Endodermal cell (in vitro differentiated cells): Measurements from ENCODE around the gene ESRP2. TPM values are rescaled to one million over a fixed set of nuclear protein-coding genes. Genes with fewer than 3 reads are reported as not detected.
A peak's percentile ranks its signal among the peaks of the same experiment; 100 is the strongest.

Experiments
- DNase-seq: peaks from one replicate; pipeline ENCODE4 v3.0.0-alpha.2; 2017
- H3K27ac ChIP-seq: 2 replicates; pipeline ENCODE4 v1.5.1; 2013; ENCODE audit warnings: mild to moderate bottlenecking, low read depth, low read length, moderate library complexity
- H3K27me3 ChIP-seq: 2 replicates; pipeline ENCODE4 v1.6.1; 2013; ENCODE audit warnings: mild to moderate bottlenecking, low read length, moderate library complexity; ENCODE audit not compliant: insufficient read depth, control insufficient read depth, poor library complexity, severe bottlenecking
- H3K36me3 ChIP-seq: 2 replicates; pipeline ENCODE4 v1.7.0; 2013; ENCODE audit warnings: mild to moderate bottlenecking, low read length, moderate library complexity; ENCODE audit not compliant: control insufficient read depth, insufficient read depth
- H3K4me1 ChIP-seq: one replicate; pipeline ENCODE4 v1.7.0; 2013; ENCODE audit warnings: low read length; ENCODE audit not compliant: control insufficient read depth, insufficient read depth
- H3K4me3 ChIP-seq: 2 replicates; pipeline ENCODE4 v1.5.1; 2013; ENCODE audit warnings: mild to moderate bottlenecking, low read length, moderate library complexity
- H3K9ac ChIP-seq: 2 replicates; pipeline ENCODE4 v1.6.1; 2013; ENCODE audit warnings: mild to moderate bottlenecking, low read length, moderate library complexity; ENCODE audit not compliant: poor library complexity, severe bottlenecking; ENCODE audit errors: extremely low read depth
- H3K9me3 ChIP-seq: 2 replicates; pipeline ENCODE4 v1.6.1; 2013; ENCODE audit warnings: mild to moderate bottlenecking, low read length, moderate library complexity; ENCODE audit not compliant: control insufficient read depth
- H3K27ac Mint-ChIP-seq: 2 replicates; pipeline ENCODE4 v1.8.0; 2020; ENCODE audit warnings: mixed read lengths
- H3K27me3 Mint-ChIP-seq: 2 replicates; pipeline ENCODE4 v1.8.0; 2021; ENCODE audit warnings: mild to moderate bottlenecking, mixed read lengths; ENCODE audit not compliant: insufficient read depth
- H3K36me3 Mint-ChIP-seq: 2 replicates; pipeline ENCODE4 v1.8.0; 2020; ENCODE audit warnings: low read depth, mixed read lengths
- H3K4me1 Mint-ChIP-seq: 2 replicates; pipeline ENCODE4 v1.8.0; 2020; ENCODE audit warnings: mixed read lengths
- H3K4me3 Mint-ChIP-seq: 2 replicates; pipeline ENCODE4 v1.8.0; 2020; ENCODE audit warnings: mild to moderate bottlenecking, moderate library complexity, mixed read lengths
- H3K9me3 Mint-ChIP-seq: 2 replicates; pipeline ENCODE4 v1.8.0; 2020; ENCODE audit warnings: mild to moderate bottlenecking, mixed read lengths
- WGBS, 2 experiments: methylation state at CpG; one replicate each; pipeline versions ENCODE4 v1.1.5 to v1.1.7; 2013; ENCODE audit warnings: missing lambda C conversion rate in 2 of 2, mixed read lengths in 1 of 2; ENCODE audit not compliant: insufficient coverage in 1 of 2, insufficient read length in 1 of 2; 5-methylcytosine and 5-hydroxymethylcytosine counted together
- total RNA-seq, 2 donors: library from RNA; stranded (reverse); fragmentation: NEBNext Ultra II Directional in 1 of 2; extraction: Animal tissue kit (Norgen Biotek cat#: 25700) in 1 of 2; gene quantifications; 2 replicates in 1 of 2; 3 replicates in 1 of 2; pipeline ENCODE4 v1.2.1, GENCODE V29; 2021
- TF ChIP-seq, protein P1 (sequence below): fragments of 200-600 bp; sonication (generic); conservative IDR thresholded peaks from 2 replicates; pipeline ENCODE4 v1.5.0; 2021; ENCODE audit warnings: antibody characterized with exemption, mild to moderate bottlenecking

The ESRP2 gene
- total RNA-seq, 2 donors from 2014 or later, result 51.8 to 56.4 TPM

GRCh38 chr16:68216240-68216639 is 19.7 kb downstream of the ESRP2 start:
- Histone ChIP-seq H3K9ac (no peak overlapping the region), H3K27me3 (no peaks in the 10 kb centered on the region), H3K9me3 (no peaks in the 10 kb centered on the region), H3K4me3 (no peak overlapping the region), H3K36me3 (no peaks in the 10 kb centered on the region), H3K4me1 (peaks cover 4% of the 10 kb centered on the region), H3K27ac (no peak overlapping the region)
- Mint-ChIP-seq H3K9me3 (no peaks in the 10 kb centered on the region), H3K27me3 (no peaks in the 10 kb centered on the region), H3K4me3 (no peak overlapping the region), H3K27ac (no peak overlapping the region), H3K4me1 (peaks cover 18% of the 10 kb centered on the region), H3K36me3 (peaks cover 5% of the 10 kb centered on the region)
- DNase-seq, result no peak
- WGBS, 2 experiments, result 92 to 94% methylated on average over 2 to 3 of the region's 3 CpGs
- TF ChIP-seq, protein P1, sequence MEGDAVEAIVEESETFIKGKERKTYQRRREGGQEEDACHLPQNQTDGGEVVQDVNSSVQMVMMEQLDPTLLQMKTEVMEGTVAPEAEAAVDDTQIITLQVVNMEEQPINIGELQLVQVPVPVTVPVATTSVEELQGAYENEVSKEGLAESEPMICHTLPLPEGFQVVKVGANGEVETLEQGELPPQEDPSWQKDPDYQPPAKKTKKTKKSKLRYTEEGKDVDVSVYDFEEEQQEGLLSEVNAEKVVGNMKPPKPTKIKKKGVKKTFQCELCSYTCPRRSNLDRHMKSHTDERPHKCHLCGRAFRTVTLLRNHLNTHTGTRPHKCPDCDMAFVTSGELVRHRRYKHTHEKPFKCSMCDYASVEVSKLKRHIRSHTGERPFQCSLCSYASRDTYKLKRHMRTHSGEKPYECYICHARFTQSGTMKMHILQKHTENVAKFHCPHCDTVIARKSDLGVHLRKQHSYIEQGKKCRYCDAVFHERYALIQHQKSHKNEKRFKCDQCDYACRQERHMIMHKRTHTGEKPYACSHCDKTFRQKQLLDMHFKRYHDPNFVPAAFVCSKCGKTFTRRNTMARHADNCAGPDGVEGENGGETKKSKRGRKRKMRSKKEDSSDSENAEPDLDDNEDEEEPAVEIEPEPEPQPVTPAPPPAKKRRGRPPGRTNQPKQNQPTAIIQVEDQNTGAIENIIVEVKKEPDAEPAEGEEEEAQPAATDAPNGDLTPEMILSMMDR, result no peak

- no peak overlapping the region for H3K27ac ChIP-seq
- no peaks in the 10 kb centered on the region for H3K36me3 ChIP-seq
- Mint-ChIP-seq H3K27me3 (no peaks in the 10 kb centered on the region), H3K9me3 (no peaks in the 10 kb centered on the region), H3K4me3 (no peak overlapping the region), H3K27ac (no peak overlapping the region), H3K36me3 (peaks cover 5% of the 10 kb centered on the region), H3K4me1 (peaks cover 13% of the 10 kb centered on the region)
- 89 to 100% methylated on average over 1 of the region's 1 CpG for WGBS, 2 experiments
- peak; percentile 5 for DNase-seq
- peaks cover 4% of the 10 kb centered on the region for H3K4me1 ChIP-seq
- no peaks in the 10 kb centered on the region for H3K27me3 ChIP-seq
- H3K4me3 ChIP-seq, result no peak overlapping the region
- TF ChIP-seq, protein P1, result no peak
- H3K9me3 ChIP-seq, result no peaks in the 10 kb centered on the region
- H3K9ac ChIP-seq, result no peak overlapping the region
These were observed 20.6 kb downstream of the ESRP2 start for GRCh38 chr16:68215302-68215701.

DNA sequence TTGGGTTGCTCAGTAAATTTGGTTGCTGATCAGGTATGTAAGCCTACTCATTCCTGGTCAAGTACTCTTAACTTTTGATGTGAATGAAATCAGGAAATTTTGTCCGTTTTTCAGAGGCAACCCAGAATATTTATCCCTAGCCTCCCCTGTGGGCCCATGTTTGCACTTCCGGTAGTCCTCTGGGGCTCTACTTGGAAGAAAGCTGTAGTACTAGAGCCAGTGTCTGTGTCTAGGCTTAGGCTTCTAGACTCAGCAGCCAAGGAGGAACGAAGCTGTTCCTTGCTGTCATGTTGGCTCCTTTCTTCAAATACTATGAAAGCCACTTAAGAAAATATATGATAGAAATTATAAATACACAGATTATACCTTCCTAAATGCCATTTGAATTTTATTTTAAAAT is 21.2 kb downstream of the ESRP2 start:
- 95 to 100% methylated on average over 1 to 3 of the region's 3 CpGs for WGBS, 2 experiments
- Mint-ChIP-seq H3K9me3 (no peaks in the 10 kb centered on the region), H3K4me1 (peaks cover 13% of the 10 kb centered on the region), H3K36me3 (peaks cover 5% of the 10 kb centered on the region), H3K4me3 (no peak overlapping the region), H3K27me3 (no peaks in the 10 kb centered on the region), H3K27ac (no peak overlapping the region)
- TF ChIP-seq, protein P1, result no peak
- Histone ChIP-seq H3K27ac (no peak overlapping the region), H3K4me3 (no peak overlapping the region), H3K9me3 (no peaks in the 10 kb centered on the region), H3K36me3 (no peaks in the 10 kb centered on the region), H3K27me3 (no peaks in the 10 kb centered on the region), H3K4me1 (peaks cover 4% of the 10 kb centered on the region), H3K9ac (no peak overlapping the region)
- DNase-seq, result no peak
